ENCODE measurements around the gene MEG3. TPM values are rescaled to one million over a fixed set of nuclear protein-coding genes. Genes with fewer than 3 reads are reported as not detected.

Gene MEG3
- total and polyA plus RNA-seq, 2 donors (not counting 3 experiments of a cell fraction or from before 2014, with no cell fraction given): 378 to 508 TPM

- Histone ChIP-seq H4K20me1 (replicated peaks; ENCODE audit: control insufficient read depth, extremely low read depth, insufficient read depth, low read length) (no peaks in the 10 kb centered on the region), H2AFZ (ENCODE audit: low read depth, low read length) (no peak overlapping the region), H3K36me3 (ENCODE audit: control insufficient read depth in 2 of 2, extremely low read depth in 1 of 2, insufficient read depth in 2 of 2, low read length in 2 of 2) (peaks cover 0 to 10% of the 10 kb centered on the region in 2 experiments), H3K9me3 (replicated peaks; ENCODE audit: control insufficient read depth, insufficient read depth, low read length) (no peaks in the 10 kb centered on the region), H3K79me2 (ENCODE audit: control insufficient read depth, insufficient read depth, low read length) (no peaks in the 10 kb centered on the region), H3K4me1 (ENCODE audit: control insufficient read depth, extremely low read depth, insufficient read depth, low read length) (no peaks in the 10 kb centered on the region), H3K27me3 (ENCODE audit: control insufficient read depth in 2 of 2, insufficient read depth in 2 of 2, low read length in 2 of 2) (no peaks in the 10 kb centered on the region), H3K4me3 (replicated peaks in 1 of 3; ENCODE audit: insufficient read depth in 1 of 3, low read depth in 1 of 3, low read length in 3 of 3) (no peak overlapping the region), H3K4me2 (ENCODE audit: insufficient read depth, low read length) (no peak overlapping the region), H3K27ac (ENCODE audit: insufficient read depth, low read depth, low read length) (no peak overlapping the region), H3K9ac (replicated peaks; ENCODE audit: extremely low read depth, insufficient read depth, low read length) (no peak overlapping the region), H3K9me1 (replicated peaks; ENCODE audit: control insufficient read depth, extremely low read depth, insufficient read depth, low read length) (no peaks in the 10 kb centered on the region)
- ChIA-PET POLR2A (no interaction called here), CTCF (no interaction called here)
- intact Hi-C loops (cut with micrococcal nuclease): no loop called here
- TF ChIP-seq EZH2 (IDR thresholded peaks at IDR 0.05; ENCODE audit: borderline replicate concordance, low read depth, low read length, severe bottlenecking): no peak
- no peak for TF ChIP-seq POLR2AphosphoS5 (IDR thresholded peaks at IDR 0.05; ENCODE audit: insufficient read depth, low read depth, low read length)
- TF ChIP-seq GATA2 (IDR thresholded peaks at IDR 0.05; ENCODE audit: insufficient read depth, insufficient read length, low read depth, low read length): no peak
- TF ChIP-seq, protein P1, sequence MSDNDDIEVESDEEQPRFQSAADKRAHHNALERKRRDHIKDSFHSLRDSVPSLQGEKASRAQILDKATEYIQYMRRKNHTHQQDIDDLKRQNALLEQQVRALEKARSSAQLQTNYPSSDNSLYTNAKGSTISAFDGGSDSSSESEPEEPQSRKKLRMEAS (IDR thresholded peaks at IDR 0.05; ENCODE audit: insufficient read depth, insufficient read length): no peak
- no peak for TF ChIP-seq JUN (IDR thresholded peaks at IDR 0.05; ENCODE audit: borderline replicate concordance, insufficient read depth, insufficient read length, low read depth)
- TF ChIP-seq MYC (IDR thresholded peaks at IDR 0.05; ENCODE audit: low read depth, low read length): no peak
- TF ChIP-seq FOS (IDR thresholded peaks at IDR 0.05; ENCODE audit: borderline replicate concordance, insufficient read depth, low read length): no peak
- TF ChIP-seq CTCF (IDR thresholded peaks at IDR 0.05; ENCODE audit: extremely low read depth in 1 of 2, insufficient read depth in 1 of 2, low read depth in 1 of 2, low read length in 2 of 2): no peak
- no peak for TF ChIP-seq POLR2A (IDR thresholded peaks at IDR 0.05; ENCODE audit: low read depth, low read length)
- no peak for DNase-seq (ENCODE audit: low read depth, low spot score)
- no peak for FAIRE-seq
- BruUV-seq (replicated peaks): no TSS peak
- dilution Hi-C loops (cut with MboI; ENCODE audit: extremely low pct_ligation_motif_present, low sequenced_read_pairs): no loop called here
These were observed 48.6 kb downstream of the MEG3 start for GRCh38 chr14:100874411-100875091.
